GM06990 (cell line): Measurements from ENCODE around the gene FAM222B.

Source experiments
- DNase-seq: peaks from one replicate; pipeline ENCODE4 v3.0.0-alpha.2; 2011; ENCODE audit not compliant: insufficient read length; ENCODE audit errors: extremely low read depth
- H3K27me3 ChIP-seq: replicated peaks from 2 replicates; pipeline ENCODE4 v1.6.0; 2011; ENCODE audit warnings: low read length; ENCODE audit not compliant: control insufficient read depth, insufficient read depth
- H3K36me3 ChIP-seq: 2 replicates; pipeline ENCODE4 v1.5.1; 2011; ENCODE audit warnings: low read length; ENCODE audit not compliant: control insufficient read depth, insufficient read depth
- H3K4me3 ChIP-seq: replicated peaks from 2 replicates; pipeline ENCODE4 v1.5.1; 2011; ENCODE audit warnings: low read depth, mild to moderate bottlenecking, control low read depth, low read length
- CTCF ChIP-seq: IDR thresholded peaks from 2 replicates; pipeline ENCODE4 v1.5.1; 2011; ENCODE audit warnings: low read length, control low read depth, mild to moderate bottlenecking, inconsistent platforms; ENCODE audit not compliant: insufficient read depth, poor library complexity, severe bottlenecking

Gene FAM222B

GRCh38 chr17:28746611-28747050 is 96.0 kb downstream of the FAM222B start:
- peak overlapping the region; percentile 72 for H3K4me3 ChIP-seq
- no peak for DNase-seq
- TF ChIP-seq CTCF, result no peak
- peaks cover 46% of the 10 kb centered on the region for H3K36me3 ChIP-seq
- no peaks in the 10 kb centered on the region for H3K27me3 ChIP-seq

- no peak for TF ChIP-seq CTCF
- no peak for DNase-seq
- peaks cover 46% of the 10 kb centered on the region for H3K36me3 ChIP-seq
Measured at GRCh38 chr17:28745786-28746411, 96.7 kb downstream of the FAM222B start.

GRCh38 chr17:28744972-28745785 is 97.4 kb downstream of the FAM222B start:
- no peak for TF ChIP-seq CTCF
- Histone ChIP-seq H3K36me3 (peaks cover 40% of the 10 kb centered on the region), H3K27me3 (no peaks in the 10 kb centered on the region), H3K4me3 (peak overlapping the region; percentile 72)
- peak; percentile 55 for DNase-seq

More at GRCh38 chr17:28745786-28746411, 96.7 kb downstream of the FAM222B start:
- peak overlapping the region; percentile 72 for H3K4me3 ChIP-seq
- no peaks in the 10 kb centered on the region for H3K27me3 ChIP-seq

- TF ChIP-seq CTCF, result no peak
- peak; percentile 77 for DNase-seq
- Histone ChIP-seq H3K4me3 (peak overlapping the region; percentile 72), H3K27me3 (no peaks in the 10 kb centered on the region), H3K36me3 (peaks cover 38% of the 10 kb centered on the region)
Measured at GRCh38 chr17:28744104-28744971, 98.3 kb downstream of the FAM222B start.

- Histone ChIP-seq H3K36me3 (peaks cover 30% of the 10 kb centered on the region), H3K4me3 (peak within 1 kb of the TSS; percentile 72), H3K27me3 (no peaks in the 10 kb centered on the region)
- TF ChIP-seq CTCF, result no peak
- peak; percentile 91 for DNase-seq
Measured at GRCh38 chr17:28743243-28744103, 99.1 kb downstream of the FAM222B start, which contains the start of gene TRAF4. TRAF4 (plus strand) TSS chr17:28744011; CDS start chr17:28744113, 102 bp downstream.
